GM19438 (cell line): ENCODE measurements around the gene DCLRE1A.
A peak's percentile ranks its signal among the peaks of the same experiment; 100 is the strongest.

ENCODE experiments used
- ATAC-seq: cut with Tn5 transposase; IDR thresholded peaks from one replicate; pipeline ENCODE4 v1.9.1; 2021; ENCODE audit warnings: low read depth; ENCODE audit not compliant: unreplicated experiment

The DCLRE1A gene

DNA sequence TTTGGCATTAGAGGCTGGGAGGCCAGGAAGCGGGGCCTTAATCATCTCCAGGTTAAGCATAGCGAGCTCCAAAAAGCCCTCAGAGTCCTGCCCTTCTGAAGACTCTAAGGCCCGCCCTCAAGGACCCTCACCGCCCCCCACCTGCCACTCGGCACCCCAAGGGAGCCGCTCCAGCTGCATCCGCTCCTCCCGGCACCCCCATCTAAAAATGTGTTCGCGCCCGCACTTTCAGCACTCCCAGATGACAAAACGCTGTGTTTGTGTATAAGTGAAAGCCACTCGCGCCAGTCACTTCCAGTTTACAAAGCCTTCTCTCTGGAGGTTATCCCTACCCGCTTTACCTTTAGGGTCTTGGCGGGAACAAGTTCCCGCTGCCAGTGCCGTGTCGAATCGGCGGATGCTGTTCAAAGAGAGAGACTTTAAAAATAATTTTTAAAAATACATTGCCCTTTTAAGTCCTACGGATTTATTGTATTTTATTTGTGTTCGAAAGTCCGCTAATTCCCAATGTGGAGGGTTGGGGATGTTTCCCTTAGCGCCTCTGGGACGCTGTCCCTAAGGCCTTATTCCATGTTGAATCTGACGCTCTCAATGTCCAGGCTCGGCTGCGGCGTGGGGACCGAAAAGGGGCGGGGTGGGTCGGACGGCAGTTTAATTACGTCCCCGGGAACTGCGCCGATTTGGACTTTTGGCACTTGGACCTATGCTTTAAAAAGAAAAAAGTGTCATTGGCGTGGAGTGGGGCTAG, at the start of gene DCLRE1A, which contains the start of gene NHLRC2:
Gene DCLRE1A (minus strand): TSS at position 70 of the 748 bp plus-strand sequence. CDS start 900 bp downstream, outside the sequence.
Gene NHLRC2 (plus strand): TSS at position 649 of the 748 bp plus-strand sequence. CDS start 212 bp downstream, outside the sequence.
- peak; percentile 48 for ATAC-seq

DNA sequence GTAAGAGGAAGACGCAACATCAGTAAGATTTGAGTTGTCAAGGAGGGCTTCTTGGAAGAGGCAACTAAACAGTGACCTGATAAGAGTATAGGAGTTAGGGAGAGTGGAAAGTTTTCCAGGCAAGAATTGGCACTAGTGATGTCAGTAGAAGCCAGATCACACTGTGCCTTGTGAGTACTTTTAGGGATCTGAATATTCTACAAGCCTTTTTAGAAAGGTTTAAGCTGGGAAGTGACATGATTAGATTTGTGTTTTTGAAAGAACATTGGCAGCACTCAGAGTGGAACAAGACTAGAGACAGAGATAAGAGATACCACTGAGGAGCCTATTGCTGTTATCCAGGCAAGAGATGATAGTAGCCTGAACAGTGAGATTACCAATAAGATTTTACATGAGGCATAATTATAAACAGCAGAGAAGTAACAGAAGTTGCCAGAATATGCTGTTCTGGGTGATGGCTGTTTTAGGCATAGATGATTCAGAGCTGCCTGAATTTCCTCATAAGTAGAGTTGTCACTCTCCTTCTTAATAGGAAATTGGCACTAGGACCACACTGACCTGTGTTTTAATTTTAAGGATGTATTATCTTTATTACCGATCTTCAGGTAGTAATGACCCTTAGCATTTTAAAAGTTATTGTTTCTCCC, 46.2 kb upstream of the DCLRE1A start:
- ATAC-seq: no peak

DNA sequence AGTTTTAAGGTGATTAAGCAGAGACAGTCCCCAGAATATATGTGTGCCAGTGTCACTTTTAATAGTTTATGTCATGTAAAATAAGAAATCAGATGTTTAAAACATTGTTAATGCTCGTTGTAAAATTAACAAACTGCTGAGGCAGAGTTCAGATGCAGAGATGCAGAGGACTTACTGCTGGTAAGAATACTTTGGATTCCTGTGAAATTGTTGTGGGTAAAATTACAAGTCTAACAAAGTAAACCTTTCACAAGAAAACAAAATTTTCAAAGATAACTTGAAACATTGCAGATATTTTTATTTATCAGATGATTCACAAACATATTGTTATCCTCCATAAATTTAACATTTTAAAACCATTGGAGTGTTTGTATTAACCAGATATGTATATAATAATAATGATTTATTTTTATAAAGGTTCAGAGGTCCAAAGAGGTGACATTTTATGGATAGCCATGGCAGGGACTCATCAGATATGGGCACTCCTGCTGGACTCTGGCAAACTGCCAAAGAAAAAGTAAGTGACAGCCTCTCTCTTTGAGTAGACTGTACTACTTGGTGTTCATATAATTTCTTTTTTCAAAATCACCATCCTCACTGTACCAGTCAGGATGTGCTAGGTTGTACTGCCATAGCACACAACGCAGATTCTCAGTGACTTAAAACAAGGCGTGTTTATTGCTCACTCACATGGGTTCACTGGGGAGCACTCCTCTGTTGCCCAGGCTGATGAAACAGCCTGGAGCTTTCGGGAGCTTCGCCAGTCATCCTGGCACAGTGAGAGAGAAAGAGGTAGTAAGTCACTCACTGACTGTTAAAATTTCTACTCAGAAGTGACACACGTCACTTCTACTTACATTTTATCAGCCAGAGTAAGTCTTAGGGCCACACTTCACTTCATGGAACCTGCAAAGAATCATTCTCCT, 44.1 kb upstream of the DCLRE1A start:
- ATAC-seq: no peak

- ATAC-seq: no peak
These were observed 41.1 kb upstream of the DCLRE1A start for GRCh38 chr10:113895018-113895417.

DNA sequence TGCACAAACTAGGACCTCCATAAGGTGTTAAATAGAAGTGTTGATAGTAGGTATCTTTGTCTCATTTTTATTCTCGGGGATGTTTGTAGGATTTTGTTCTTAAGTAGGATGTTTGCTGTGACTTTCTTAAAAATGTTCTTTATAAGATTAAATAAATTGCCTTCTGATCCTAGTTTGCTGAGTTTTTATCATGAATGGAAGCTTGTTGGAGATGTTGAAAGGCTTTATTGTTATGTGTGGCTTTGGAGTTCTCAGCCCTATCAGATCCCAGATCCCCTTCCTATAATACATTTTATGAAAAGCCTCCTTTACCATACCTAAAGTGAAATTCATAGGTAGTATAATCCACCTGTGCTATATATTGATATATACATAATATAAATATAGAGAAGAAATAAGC, 40.7 kb upstream of the DCLRE1A start:
- no peak for ATAC-seq

DNA sequence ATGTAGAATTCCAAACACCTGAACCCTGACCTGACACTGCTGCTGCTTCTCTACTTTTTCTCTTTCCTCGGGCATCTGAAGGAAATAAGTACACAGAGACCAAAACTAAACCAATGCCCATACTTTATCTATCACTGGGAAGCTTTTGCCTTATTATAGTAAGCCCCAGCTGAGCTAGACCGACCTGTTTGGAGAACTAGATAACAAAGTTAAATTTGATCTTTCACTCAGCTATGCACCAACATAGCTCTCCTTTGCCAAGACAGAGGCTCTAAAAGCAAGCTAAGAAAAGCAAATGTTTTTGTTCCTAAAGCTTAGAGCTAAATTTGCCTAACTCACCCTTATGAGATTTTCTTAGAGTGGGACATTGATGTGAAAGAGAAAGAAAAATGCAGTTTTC, 39.7 kb upstream of the DCLRE1A start:
- ATAC-seq: no peak

DNA sequence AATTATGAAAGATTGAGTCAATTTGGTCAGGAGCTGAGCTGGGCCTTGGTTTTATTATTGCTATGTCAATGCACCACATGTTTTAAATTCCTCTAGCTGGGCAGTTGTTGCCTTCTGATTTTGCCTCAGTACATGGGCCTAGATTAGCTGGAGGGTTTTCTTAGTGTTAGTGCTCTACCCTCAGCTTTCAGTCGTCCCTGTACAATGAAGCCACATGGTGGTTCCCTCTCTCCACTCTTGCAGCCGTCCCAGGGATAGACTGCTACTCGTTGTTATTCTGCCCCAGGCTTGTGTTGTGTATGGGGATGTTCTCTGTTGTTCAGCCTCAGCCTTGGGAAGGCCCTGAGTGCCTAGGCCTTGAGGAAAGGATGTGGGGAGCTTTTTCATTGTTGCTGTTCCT, 37.6 kb upstream of the DCLRE1A start:
- no peak for ATAC-seq

GRCh38 chr10:113890769-113891168, 36.9 kb upstream of the DCLRE1A start:
- ATAC-seq: no peak

DNA sequence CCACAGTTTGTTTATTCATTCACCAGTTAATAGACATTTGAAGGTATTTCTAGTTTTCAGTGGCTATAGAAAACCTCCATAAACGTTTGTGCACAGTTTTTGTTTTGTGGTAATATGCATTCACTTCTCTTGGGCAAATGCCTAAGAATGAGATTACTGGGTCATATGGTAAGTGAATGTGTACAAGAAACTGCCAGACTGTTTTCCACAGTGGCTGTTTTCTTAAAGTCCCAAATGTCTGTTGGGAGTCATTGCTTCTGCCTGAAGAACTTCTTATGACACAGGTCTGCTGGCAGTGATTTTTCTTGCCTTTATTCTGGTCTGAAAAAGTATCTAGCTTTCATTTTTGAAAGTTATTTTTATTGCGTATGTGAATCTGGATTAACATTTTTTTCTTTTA, 36.0 kb upstream of the DCLRE1A start:
- no peak for ATAC-seq

- no peak for ATAC-seq
These were observed 28.4 kb upstream of the DCLRE1A start for GRCh38 chr10:113882240-113882639.

- no peak for ATAC-seq
These were observed 26.4 kb upstream of the DCLRE1A start for GRCh38 chr10:113880236-113880635.

DNA sequence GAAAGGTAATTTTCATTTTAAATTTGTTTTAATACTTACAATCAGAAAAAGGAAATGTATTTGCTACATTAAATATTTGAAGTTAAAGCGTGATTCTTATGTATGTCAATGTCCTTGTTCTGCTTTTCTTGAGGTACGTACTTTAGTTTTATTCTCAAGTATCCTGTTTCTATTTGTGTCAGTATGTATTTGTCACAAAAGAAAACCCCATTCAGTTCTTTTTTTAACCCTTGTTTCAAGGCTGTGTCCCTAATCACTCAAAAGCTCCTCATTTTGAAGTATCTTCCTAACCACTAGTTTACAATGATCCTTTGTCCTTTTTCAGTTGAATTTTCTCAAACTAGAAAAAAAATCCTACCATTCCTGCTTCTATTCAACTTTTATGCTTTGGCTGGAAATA, 25.8 kb upstream of the DCLRE1A start:
- peak; percentile 65 for ATAC-seq

DNA sequence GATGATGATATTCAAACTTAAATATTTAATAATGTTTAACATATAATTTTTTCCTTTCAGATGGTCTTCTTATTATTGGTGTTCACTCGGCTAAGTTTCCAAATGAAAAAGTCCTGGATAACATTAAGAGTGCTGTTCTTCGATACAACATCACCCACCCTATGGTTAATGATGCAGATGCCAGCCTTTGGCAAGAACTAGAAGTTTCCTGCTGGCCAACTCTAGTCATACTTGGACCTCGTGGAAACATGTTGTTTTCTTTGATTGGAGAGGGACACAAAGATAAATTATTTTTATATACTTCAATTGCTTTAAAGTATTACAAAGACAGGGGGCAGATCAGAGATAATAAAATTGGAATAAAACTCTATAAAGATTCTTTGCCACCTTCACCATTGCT, 22.6 kb upstream of the DCLRE1A start:
- no peak for ATAC-seq

DNA sequence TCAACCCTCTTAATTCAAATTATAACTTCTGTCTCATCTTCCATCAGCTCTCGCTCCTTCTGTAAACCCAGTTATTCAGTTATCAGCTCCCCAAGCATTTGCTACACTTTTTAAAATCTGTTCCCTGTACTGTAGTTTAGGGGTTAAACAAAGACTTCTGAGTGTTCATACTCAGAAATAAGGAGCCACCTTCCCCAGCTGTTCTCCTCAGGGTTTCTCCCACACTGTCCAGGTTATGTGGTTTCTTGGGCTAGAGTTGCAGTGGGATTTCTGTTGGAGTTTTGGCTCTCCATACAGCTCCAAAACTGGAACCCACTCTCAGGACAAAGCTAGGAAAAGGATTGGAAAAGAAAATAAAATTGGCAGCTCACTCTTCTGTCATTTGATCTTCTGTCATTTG, 21.3 kb upstream of the DCLRE1A start:
- no peak for ATAC-seq

GRCh38 chr10:113872139-113873030, 18.5 kb upstream of the DCLRE1A start:
- no peak for ATAC-seq

DNA sequence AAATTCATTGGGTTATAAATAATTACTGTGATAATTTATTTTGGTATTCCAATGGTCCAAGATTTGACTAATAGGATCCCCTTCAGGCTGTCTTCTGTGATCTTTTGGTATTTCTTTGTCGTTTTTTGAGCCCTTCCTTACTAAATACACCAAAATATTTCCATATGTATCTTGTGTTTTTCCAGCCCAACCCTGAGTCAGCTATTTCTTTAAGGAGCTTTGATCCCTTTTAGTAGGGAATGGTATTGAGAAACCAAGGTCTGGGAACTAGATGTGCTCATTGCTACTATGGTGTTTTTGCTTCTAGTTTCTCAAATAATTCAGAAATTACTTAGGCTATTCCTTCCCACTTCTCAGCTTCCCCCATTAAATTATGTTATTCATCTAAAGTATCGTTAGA, 15.9 kb upstream of the DCLRE1A start:
- no peak for ATAC-seq

DNA sequence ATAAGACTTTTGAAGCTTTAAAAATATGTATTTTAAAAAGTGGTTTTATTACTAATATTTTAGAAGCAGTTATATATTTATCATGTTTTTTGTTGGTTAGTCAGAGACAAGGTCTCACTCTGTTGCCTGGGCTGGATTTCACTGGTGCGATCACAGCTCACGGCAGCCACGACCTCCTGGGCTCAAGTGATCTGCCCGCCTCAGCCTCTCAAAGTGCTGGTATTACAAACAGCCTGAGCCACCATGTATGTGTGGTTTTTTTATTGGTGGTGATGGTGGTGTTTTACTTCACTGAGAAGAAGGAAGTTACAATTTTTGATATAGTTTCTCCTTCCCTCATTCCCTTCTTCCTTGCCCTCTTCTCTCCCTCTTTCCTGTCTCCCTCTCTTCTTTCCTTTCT, 14.0 kb upstream of the DCLRE1A start:
- ATAC-seq: no peak

GRCh38 chr10:113866551-113867394, 12.9 kb upstream of the DCLRE1A start:
- ATAC-seq: no peak

GRCh38 chr10:113865901-113866300, 12.0 kb upstream of the DCLRE1A start:
- ATAC-seq: no peak
